SK-N-SH treated with all-trans-retinoic acid at 6 μM for 48 hours (cell line): Measurements from ENCODE around the gene GNAS-AS1.

ENCODE experiments used
- CSDC2 ChIP-seq: fragments of 250-450 bp; sonication (Bioruptor Pico); IDR thresholded peaks from 2 replicates; pipeline ENCODE4 v1.5.0; 2020; ENCODE audit warnings: mild to moderate bottlenecking, moderate library complexity
- GLIS3 ChIP-seq: fragments of 250-450 bp; sonication (Bioruptor Pico); IDR thresholded peaks from 2 replicates; pipeline ENCODE4 v1.5.0; 2020; ENCODE audit warnings: mild to moderate bottlenecking, moderate library complexity
- PPARA ChIP-seq: fragments of 250-450 bp; sonication (Bioruptor Pico); IDR thresholded peaks from 2 replicates; pipeline ENCODE4 v1.5.0; 2020; ENCODE audit warnings: mild to moderate bottlenecking, borderline replicate concordance
- RARB ChIP-seq: fragments of 250-450 bp; sonication (Bioruptor Pico); IDR thresholded peaks from 2 replicates; pipeline ENCODE4 v1.8.0; 2021; ENCODE audit warnings: mild to moderate bottlenecking, moderate library complexity
- TCF4 ChIP-seq: fragments of 250-450 bp; sonication (Bioruptor Pico); IDR thresholded peaks from 2 replicates; pipeline ENCODE4 v1.8.0; 2021; ENCODE audit warnings: mild to moderate bottlenecking, moderate library complexity, borderline replicate concordance
- ZFP3 ChIP-seq: fragments of 250-450 bp; sonication (Bioruptor Pico); IDR thresholded peaks from 2 replicates; pipeline ENCODE4 v1.5.0; 2020; ENCODE audit warnings: mild to moderate bottlenecking, moderate library complexity
- ZNF565 ChIP-seq: fragments of 450-650 bp; formaldehyde crosslinking; conservative IDR thresholded peaks from 2 replicates; pipeline ENCODE4 v1.5.0; 2020; ENCODE audit warnings: low read depth, mild to moderate bottlenecking, moderate library complexity
- TF ChIP-seq, protein P1 (sequence below): fragments of 250-450 bp; sonication (Bioruptor Pico); IDR thresholded peaks from 2 replicates; pipeline ENCODE4 v1.5.1; 2020; ENCODE audit warnings: low read depth, mild to moderate bottlenecking, moderate library complexity
- TF ChIP-seq, protein P2 (sequence below): fragments of 250-450 bp; sonication (Bioruptor Pico); IDR thresholded peaks from 2 replicates; pipeline ENCODE4 v1.5.1; 2021; ENCODE audit warnings: mild to moderate bottlenecking, moderate library complexity

DNA sequence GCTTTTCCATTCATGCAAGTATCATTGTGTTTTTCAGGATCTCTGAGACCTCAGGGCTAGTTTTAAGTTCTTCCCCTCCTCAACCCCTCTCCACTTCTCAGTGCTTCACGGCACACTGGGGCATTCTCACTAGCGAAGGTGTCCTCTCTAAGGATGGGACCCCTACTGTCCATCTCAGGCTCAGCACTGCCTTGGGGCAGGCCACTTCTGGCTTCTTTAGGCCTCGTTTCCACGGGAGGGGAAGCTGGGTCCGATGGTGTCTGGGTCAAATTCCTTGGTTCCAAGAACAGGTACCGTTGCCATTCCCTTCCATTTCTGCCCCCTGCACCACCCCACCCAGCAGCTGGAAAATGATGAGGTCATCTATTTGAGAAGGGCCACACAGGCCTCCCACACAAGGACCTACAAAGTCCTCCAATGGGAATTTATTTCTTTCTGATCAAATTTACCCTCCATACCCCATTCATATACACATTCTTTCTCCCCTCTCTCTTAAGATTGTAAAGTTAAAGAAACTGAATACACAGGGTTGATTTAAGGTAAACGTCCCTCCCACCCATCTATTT, 19.0 kb upstream of the GNAS-AS1 start:
- TF ChIP-seq, protein P1, sequence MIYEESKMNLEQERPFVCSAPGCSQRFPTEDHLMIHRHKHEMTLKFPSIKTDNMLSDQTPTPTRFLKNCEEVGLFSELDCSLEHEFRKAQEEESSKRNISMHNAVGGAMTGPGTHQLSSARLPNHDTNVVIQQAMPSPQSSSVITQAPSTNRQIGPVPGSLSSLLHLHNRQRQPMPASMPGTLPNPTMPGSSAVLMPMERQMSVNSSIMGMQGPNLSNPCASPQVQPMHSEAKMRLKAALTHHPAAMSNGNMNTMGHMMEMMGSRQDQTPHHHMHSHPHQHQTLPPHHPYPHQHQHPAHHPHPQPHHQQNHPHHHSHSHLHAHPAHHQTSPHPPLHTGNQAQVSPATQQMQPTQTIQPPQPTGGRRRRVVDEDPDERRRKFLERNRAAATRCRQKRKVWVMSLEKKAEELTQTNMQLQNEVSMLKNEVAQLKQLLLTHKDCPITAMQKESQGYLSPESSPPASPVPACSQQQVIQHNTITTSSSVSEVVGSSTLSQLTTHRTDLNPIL (CRISPR knock-in tag): no peak
- TF ChIP-seq PPARA (CRISPR knock-in tag) (no peak), ZNF565 (CRISPR knock-in tag) (no peak), CSDC2 (CRISPR knock-in tag) (no peak), TCF4 (CRISPR knock-in tag) (no peak), ZFP3 (CRISPR knock-in tag) (no peak), GLIS3 (CRISPR knock-in tag) (no peak), RARB (CRISPR knock-in tag) (no peak)
- TF ChIP-seq, protein P2, sequence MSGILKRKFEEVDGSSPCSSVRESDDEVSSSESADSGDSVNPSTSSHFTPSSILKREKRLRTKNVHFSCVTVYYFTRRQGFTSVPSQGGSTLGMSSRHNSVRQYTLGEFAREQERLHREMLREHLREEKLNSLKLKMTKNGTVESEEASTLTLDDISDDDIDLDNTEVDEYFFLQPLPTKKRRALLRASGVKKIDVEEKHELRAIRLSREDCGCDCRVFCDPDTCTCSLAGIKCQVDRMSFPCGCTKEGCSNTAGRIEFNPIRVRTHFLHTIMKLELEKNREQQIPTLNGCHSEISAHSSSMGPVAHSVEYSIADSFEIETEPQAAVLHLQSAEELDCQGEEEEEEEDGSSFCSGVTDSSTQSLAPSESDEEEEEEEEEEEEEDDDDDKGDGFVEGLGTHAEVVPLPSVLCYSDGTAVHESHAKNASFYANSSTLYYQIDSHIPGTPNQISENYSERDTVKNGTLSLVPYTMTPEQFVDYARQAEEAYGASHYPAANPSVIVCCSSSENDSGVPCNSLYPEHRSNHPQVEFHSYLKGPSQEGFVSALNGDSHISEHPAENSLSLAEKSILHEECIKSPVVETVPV (CRISPR knock-in tag): no peak
